Gastrocnemius medialis (tissue), 4 donors: ENCODE results near the gene ZNF292.

Experiments used
- POLR2A ChIP-seq, 2 donors: fragments of 450-650 bp; IDR thresholded peaks; one replicate each; pipeline ENCODE4 v1.6.1; 2017; ENCODE audit warnings: antibody characterized with exemption in 2 of 2, mild to moderate bottlenecking in 2 of 2, moderate library complexity in 2 of 2
- TF ChIP-seq, protein P1 (sequence below), 5 experiments: fragments of 450-650 bp in 3 of 5; fragments of 200-600 bp in 2 of 5; sonication (generic) in 2 of 5; IDR thresholded peaks in 4 of 5; conservative IDR thresholded peaks in 1 of 5; 1 replicate in 4 of 5; 2 replicates in 1 of 5; pipeline ENCODE4 v1.5.1; 2016 to 2019; ENCODE audit warnings: antibody characterized with exemption in 5 of 5, mild to moderate bottlenecking in 3 of 5, moderate library complexity in 3 of 5

DNA sequence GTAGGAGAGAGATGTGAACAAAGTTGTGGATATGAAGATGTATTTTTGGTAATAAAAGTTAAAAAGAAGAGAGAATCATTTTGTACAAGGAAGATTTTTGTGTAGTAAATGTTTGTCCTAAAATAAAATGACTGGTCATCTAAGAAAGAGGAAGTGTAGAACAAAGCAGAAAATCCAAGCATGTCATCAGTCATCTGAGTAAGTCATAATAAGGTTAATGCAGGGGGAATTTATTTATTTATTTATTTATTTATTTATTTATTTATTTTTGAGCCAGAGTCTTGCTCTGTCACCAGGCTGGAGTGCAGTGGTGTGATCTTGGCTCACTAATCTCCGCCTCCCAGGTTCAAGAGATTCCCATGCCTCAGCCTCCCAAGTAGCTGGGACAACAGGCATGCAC, 44.7 kb upstream of the ZNF292 start:
- TF ChIP-seq, protein P1, sequence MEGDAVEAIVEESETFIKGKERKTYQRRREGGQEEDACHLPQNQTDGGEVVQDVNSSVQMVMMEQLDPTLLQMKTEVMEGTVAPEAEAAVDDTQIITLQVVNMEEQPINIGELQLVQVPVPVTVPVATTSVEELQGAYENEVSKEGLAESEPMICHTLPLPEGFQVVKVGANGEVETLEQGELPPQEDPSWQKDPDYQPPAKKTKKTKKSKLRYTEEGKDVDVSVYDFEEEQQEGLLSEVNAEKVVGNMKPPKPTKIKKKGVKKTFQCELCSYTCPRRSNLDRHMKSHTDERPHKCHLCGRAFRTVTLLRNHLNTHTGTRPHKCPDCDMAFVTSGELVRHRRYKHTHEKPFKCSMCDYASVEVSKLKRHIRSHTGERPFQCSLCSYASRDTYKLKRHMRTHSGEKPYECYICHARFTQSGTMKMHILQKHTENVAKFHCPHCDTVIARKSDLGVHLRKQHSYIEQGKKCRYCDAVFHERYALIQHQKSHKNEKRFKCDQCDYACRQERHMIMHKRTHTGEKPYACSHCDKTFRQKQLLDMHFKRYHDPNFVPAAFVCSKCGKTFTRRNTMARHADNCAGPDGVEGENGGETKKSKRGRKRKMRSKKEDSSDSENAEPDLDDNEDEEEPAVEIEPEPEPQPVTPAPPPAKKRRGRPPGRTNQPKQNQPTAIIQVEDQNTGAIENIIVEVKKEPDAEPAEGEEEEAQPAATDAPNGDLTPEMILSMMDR (IDR thresholded peaks at IDR 0.05 in 4 of 5, conservative IDR thresholded peaks at IDR 0.05 in 1 of 5): no peak
- no peak for TF ChIP-seq POLR2A (IDR thresholded peaks at IDR 0.05)
